ENCODE measurements around the gene CLEC7A. TPM values are rescaled to one million over a fixed set of nuclear protein-coding genes. Genes with fewer than 3 reads are reported as not detected.

Gene CLEC7A
- total RNA-seq, 2 experiments from 2014 or later: not detected

- Histone ChIP-seq H3K4me1 (ENCODE audit: insufficient read depth, low read length, poor library complexity, severe bottlenecking) (peaks cover 40% of the 10 kb centered on the region), H3K9me3 (ENCODE audit: low read length) (peaks cover 8% of the 10 kb centered on the region; the same call in 1 of the 2 replicates), H3K4me3 (ENCODE audit: low read depth, low read length, poor library complexity, severe bottlenecking) (peak overlapping the region; percentile 28), H4K20me1 (ENCODE audit: insufficient read depth, low read length) (no peaks in the 10 kb centered on the region), H3K36me3 (ENCODE audit: insufficient read depth, low read length) (no peaks in the 10 kb centered on the region; the same call in 1 of the 2 replicates), H3K79me2 (ENCODE audit: insufficient read depth, low read depth, low read length) (no peaks in the 10 kb centered on the region), H3K27ac (ENCODE audit: low read depth, low read length, poor library complexity, severe bottlenecking) (peak overlapping the region; percentile 16), H2AFZ (ENCODE audit: low read length) (peak overlapping the region; percentile 66), H3K9me2 (ENCODE audit: insufficient read depth, low read length) (no peaks in the 10 kb centered on the region), H3K4me2 (ENCODE audit: low read length) (peak overlapping the region; percentile 61)
- BruUV-seq (replicated peaks): no TSS peak
- intact Hi-C loops (cut with micrococcal nuclease; ENCODE audit: unreplicated experiment): no loop called here
- no peak for DNase-seq (ENCODE audit: low spot score)
- ChIA-PET POLR2A (interaction anchor here (0.6 to 3.3 kb wide), 13 partner anchors 10 to 435 kb away, joined by 3 to 15 read pairs (median 5); partner anchors contain the start of gene OLR1), CTCF (ENCODE audit: unreplicated experiment) (interaction anchor here (0.5 to 1.4 kb wide), 3 partner anchors 10 to 341 kb away, joined by 3 to 4 read pairs (median 3); no protein-coding TSS in a partner anchor)
- TF ChIP-seq EZH2phosphoT487 (IDR thresholded peaks at IDR 0.05; ENCODE audit: borderline replicate concordance, low read depth, low read length) (no peak), CTCF (conservative IDR thresholded peaks at IDR 0.05; ENCODE audit: low read length) (no peak)
Measured at GRCh38 chr12:10159280-10159679, 29.3 kb upstream of the CLEC7A start.

DNA sequence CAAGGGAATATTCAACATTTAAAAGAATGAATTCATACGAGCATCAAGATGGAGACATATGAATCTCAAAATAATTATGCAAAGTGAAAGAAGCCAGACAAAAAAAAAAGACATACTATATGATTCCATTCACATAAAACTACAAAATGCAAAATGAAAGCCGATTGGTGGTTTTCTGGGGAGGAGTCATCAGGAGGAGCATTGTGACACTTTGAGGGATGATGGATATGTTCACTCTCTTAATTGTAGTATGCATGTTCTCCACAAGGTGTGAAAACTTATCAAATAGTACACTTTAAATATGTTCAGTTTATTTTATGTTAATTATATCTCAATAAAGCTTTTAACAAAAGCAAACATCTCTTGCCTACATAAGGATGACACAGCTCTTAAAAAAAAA, 28.4 kb upstream of the CLEC7A start:
- Histone ChIP-seq H3K4me3 (ENCODE audit: low read depth, low read length, poor library complexity, severe bottlenecking) (peak overlapping the region; percentile 28), H2AFZ (ENCODE audit: low read length) (peak overlapping the region; percentile 66; the same call in 1 of the 2 replicates), H3K79me2 (ENCODE audit: insufficient read depth, low read depth, low read length) (no peaks in the 10 kb centered on the region), H3K9me2 (ENCODE audit: insufficient read depth, low read length) (no peaks in the 10 kb centered on the region), H4K20me1 (ENCODE audit: insufficient read depth, low read length) (no peaks in the 10 kb centered on the region), H3K4me2 (ENCODE audit: low read length) (peak overlapping the region; percentile 61), H3K4me1 (ENCODE audit: insufficient read depth, low read length, poor library complexity, severe bottlenecking) (peaks cover 49% of the 10 kb centered on the region), H3K36me3 (ENCODE audit: insufficient read depth, low read length) (no peaks in the 10 kb centered on the region; the same call in 1 of the 2 replicates), H3K27ac (ENCODE audit: low read depth, low read length, poor library complexity, severe bottlenecking) (peak overlapping the region; percentile 16), H3K9me3 (ENCODE audit: low read length) (peaks cover 8% of the 10 kb centered on the region; the same call in 1 of the 2 replicates)
- peak; percentile 22 for DNase-seq (ENCODE audit: low spot score)
- POLR2A ChIA-PET: interaction anchor here (0.6 to 3.3 kb wide), 8 partner anchors 11 to 87 kb away, joined by 3 to 15 read pairs (median 6); partner anchors contain the start of gene OLR1
- CTCF ChIA-PET (ENCODE audit: unreplicated experiment): interaction anchor here (1.4 kb wide), 1 partner anchor 11 kb away, joined by 4 read pairs; no protein-coding TSS in a partner anchor
- intact Hi-C loops (cut with micrococcal nuclease; ENCODE audit: unreplicated experiment): no loop called here
- TF ChIP-seq EZH2phosphoT487 (IDR thresholded peaks at IDR 0.05; ENCODE audit: borderline replicate concordance, low read depth, low read length) (no peak), CTCF (conservative IDR thresholded peaks at IDR 0.05; ENCODE audit: low read length) (peak; percentile 50; the same call in 1 of the 2 replicates)
- no TSS peak for BruUV-seq (replicated peaks)

- POLR2A ChIA-PET: interaction anchor here (0.5 to 0.6 kb wide), 2 partner anchors 85 to 298 kb away, joined by 3 to 5 read pairs; no protein-coding TSS in a partner anchor
- H2AFZ ChIP-seq (ENCODE audit: low read length): no peak overlapping the region
- BruUV-seq (replicated peaks): no TSS peak
- no peak for DNase-seq (ENCODE audit: low spot score)
- H3K27ac ChIP-seq (ENCODE audit: low read depth, low read length, poor library complexity, severe bottlenecking): no peak overlapping the region
- H3K4me1 ChIP-seq (ENCODE audit: insufficient read depth, low read length, poor library complexity, severe bottlenecking): peaks cover 39% of the 10 kb centered on the region
- no peaks in the 10 kb centered on the region for H4K20me1 ChIP-seq (ENCODE audit: insufficient read depth, low read length)
- H3K79me2 ChIP-seq (ENCODE audit: insufficient read depth, low read depth, low read length): no peaks in the 10 kb centered on the region
- no peak overlapping the region for H3K4me2 ChIP-seq (ENCODE audit: low read length)
- H3K4me3 ChIP-seq (ENCODE audit: low read depth, low read length, poor library complexity, severe bottlenecking): no peak overlapping the region
- peaks cover 8% of the 10 kb centered on the region; the same call in 1 of the 2 replicates for H3K9me3 ChIP-seq (ENCODE audit: low read length)
- no peak for TF ChIP-seq CTCF (conservative IDR thresholded peaks at IDR 0.05; ENCODE audit: low read length)
- no peak for TF ChIP-seq EZH2phosphoT487 (IDR thresholded peaks at IDR 0.05; ENCODE audit: borderline replicate concordance, low read depth, low read length)
- H3K36me3 ChIP-seq (ENCODE audit: insufficient read depth, low read length): no peaks in the 10 kb centered on the region; the same call in 1 of the 2 replicates
- CTCF ChIA-PET (ENCODE audit: unreplicated experiment): no interaction called here
- no peaks in the 10 kb centered on the region for H3K9me2 ChIP-seq (ENCODE audit: insufficient read depth, low read length)
- intact Hi-C loops (cut with micrococcal nuclease; ENCODE audit: unreplicated experiment): no loop called here
Measured at GRCh38 chr12:10155966-10156365, 26.0 kb upstream of the CLEC7A start.

Measured in OCI-LY7 (cell line).